ENCODE results near the gene EPHB2. TPM values are rescaled to one million over a fixed set of nuclear protein-coding genes. Genes with fewer than 3 reads are reported as not detected.

Gene EPHB2
- polyA plus RNA-seq, 2 of the 4 experiments (the other 2 are of a cell fraction), result 13.0 to 35.3 TPM

- FAIRE-seq (no peak), ATAC-seq (no peak), DNase-seq (ENCODE audit: low read depth in 1 of 2, low spot score in 1 of 2) (no peak)
- H3K27ac ChIP-seq, result no peak overlapping the region
- POLR2A ChIA-PET, result no interaction called here
- H3K4me2 ChIP-seq, result no peak overlapping the region
- H3K9me3 ChIP-seq, result no peaks in the 10 kb centered on the region
- CTCF ChIA-PET, result interaction anchor here (0.7 to 3.3 kb wide), 4 partner anchors 10 to 177 kb away, joined by 3 to 20 read pairs (median 4); no protein-coding TSS in a partner anchor
- no peak for TF ChIP-seq CEBPB (IDR thresholded peaks at IDR 0.05)
- TF ChIP-seq ZNF302 (CRISPR knock-in tag; IDR thresholded peaks at IDR 0.05), result no peak
- no peak for TF ChIP-seq CBX8 (IDR thresholded peaks at IDR 0.05)
- TF ChIP-seq ZSCAN20 (CRISPR knock-in tag; IDR thresholded peaks at IDR 0.05), result no peak
- no peak for TF ChIP-seq HOXA7 (CRISPR knock-in tag; IDR thresholded peaks at IDR 0.05)
- no peak for TF ChIP-seq CTCF (IDR thresholded peaks at IDR 0.05)
- no peak for TF ChIP-seq MAZ (IDR thresholded peaks at IDR 0.05; ENCODE audit: borderline replicate concordance, low read depth, low read length)
- TF ChIP-seq EHMT2 (IDR thresholded peaks at IDR 0.05; ENCODE audit: low read depth), result no peak
- no peak for TF ChIP-seq HDAC2 (IDR thresholded peaks at IDR 0.05)
- no peak for TF ChIP-seq ZFP36 (IDR thresholded peaks at IDR 0.05; ENCODE audit: borderline replicate concordance, partially characterized antibody)
- H3K4me3 ChIP-seq, result no peak overlapping the region
- H3K4me1 ChIP-seq, result no peaks in the 10 kb centered on the region
- 81% methylated on average over 2 of the region's 6 CpGs for WGBS (ENCODE audit: missing lambda C conversion rate)
Observed at GRCh38 chr1:22852144-22852655, 141.6 kb downstream of the EPHB2 start.

GRCh38 chr1:22853651-22854185 lies 143.1 kb downstream of the EPHB2 start:
- H3K4me3 ChIP-seq, result no peak overlapping the region
- DNase-seq (ENCODE audit: low read depth in 1 of 2, low spot score in 1 of 2), result no peak
- no peak for TF ChIP-seq EHF (CRISPR knock-in tag; IDR thresholded peaks at IDR 0.05)
- TF ChIP-seq ZC3H11A (IDR thresholded peaks at IDR 0.05), result no peak
- TF ChIP-seq, protein P1, sequence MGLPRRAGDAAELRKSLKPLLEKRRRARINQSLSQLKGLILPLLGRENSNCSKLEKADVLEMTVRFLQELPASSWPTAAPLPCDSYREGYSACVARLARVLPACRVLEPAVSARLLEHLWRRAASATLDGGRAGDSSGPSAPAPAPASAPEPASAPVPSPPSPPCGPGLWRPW (IDR thresholded peaks at IDR 0.05), result no peak
- TF ChIP-seq EHMT2 (IDR thresholded peaks at IDR 0.05; ENCODE audit: low read depth), result no peak
- TF ChIP-seq, protein P2, sequence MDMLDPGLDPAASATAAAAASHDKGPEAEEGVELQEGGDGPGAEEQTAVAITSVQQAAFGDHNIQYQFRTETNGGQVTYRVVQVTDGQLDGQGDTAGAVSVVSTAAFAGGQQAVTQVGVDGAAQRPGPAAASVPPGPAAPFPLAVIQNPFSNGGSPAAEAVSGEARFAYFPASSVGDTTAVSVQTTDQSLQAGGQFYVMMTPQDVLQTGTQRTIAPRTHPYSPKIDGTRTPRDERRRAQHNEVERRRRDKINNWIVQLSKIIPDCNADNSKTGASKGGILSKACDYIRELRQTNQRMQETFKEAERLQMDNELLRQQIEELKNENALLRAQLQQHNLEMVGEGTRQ (IDR thresholded peaks at IDR 0.05), result no peak
- TF ChIP-seq CBX2 (IDR thresholded peaks at IDR 0.05; ENCODE audit: borderline replicate concordance, low read depth), result no peak
- no peak for TF ChIP-seq ZFP36 (IDR thresholded peaks at IDR 0.05; ENCODE audit: borderline replicate concordance, partially characterized antibody)
- TF ChIP-seq CHD4 (IDR thresholded peaks at IDR 0.05; ENCODE audit: borderline replicate concordance), result no peak
- TF ChIP-seq CEBPB (IDR thresholded peaks at IDR 0.05), result no peak
- TF ChIP-seq, protein P3, sequence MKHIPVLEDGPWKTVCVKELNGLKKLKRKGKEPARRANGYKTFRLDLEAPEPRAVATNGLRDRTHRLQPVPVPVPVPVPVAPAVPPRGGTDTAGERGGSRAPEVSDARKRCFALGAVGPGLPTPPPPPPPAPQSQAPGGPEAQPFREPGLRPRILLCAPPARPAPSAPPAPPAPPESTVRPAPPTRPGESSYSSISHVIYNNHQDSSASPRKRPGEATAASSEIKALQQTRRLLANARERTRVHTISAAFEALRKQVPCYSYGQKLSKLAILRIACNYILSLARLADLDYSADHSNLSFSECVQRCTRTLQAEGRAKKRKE (CRISPR knock-in tag; IDR thresholded peaks at IDR 0.05; ENCODE audit: low read depth), result no peak
- H3K4me1 ChIP-seq, result no peaks in the 10 kb centered on the region
- no peak for FAIRE-seq
- ChIA-PET CTCF (interaction anchor here (0.6 to 3.3 kb wide), 4 partner anchors 8 to 624 kb away, joined by 3 to 20 read pairs (median 4); no protein-coding TSS in a partner anchor), POLR2A (no interaction called here)
- H3K9me3 ChIP-seq, result no peaks in the 10 kb centered on the region
- WGBS (ENCODE audit: missing lambda C conversion rate), result 89% methylated on average over 7 of the region's 9 CpGs
- no peak overlapping the region for H3K4me2 ChIP-seq
- H3K27ac ChIP-seq, result no peak overlapping the region
- no peak for ATAC-seq
